Islet precursor cell (in vitro differentiated cells): ENCODE results near the gene NUDT15.

Source experiments
- DNase-seq: peaks from one replicate; pipeline ENCODE4 v3.0.0-alpha.2; 2018

NUDT15 gene

DNA sequence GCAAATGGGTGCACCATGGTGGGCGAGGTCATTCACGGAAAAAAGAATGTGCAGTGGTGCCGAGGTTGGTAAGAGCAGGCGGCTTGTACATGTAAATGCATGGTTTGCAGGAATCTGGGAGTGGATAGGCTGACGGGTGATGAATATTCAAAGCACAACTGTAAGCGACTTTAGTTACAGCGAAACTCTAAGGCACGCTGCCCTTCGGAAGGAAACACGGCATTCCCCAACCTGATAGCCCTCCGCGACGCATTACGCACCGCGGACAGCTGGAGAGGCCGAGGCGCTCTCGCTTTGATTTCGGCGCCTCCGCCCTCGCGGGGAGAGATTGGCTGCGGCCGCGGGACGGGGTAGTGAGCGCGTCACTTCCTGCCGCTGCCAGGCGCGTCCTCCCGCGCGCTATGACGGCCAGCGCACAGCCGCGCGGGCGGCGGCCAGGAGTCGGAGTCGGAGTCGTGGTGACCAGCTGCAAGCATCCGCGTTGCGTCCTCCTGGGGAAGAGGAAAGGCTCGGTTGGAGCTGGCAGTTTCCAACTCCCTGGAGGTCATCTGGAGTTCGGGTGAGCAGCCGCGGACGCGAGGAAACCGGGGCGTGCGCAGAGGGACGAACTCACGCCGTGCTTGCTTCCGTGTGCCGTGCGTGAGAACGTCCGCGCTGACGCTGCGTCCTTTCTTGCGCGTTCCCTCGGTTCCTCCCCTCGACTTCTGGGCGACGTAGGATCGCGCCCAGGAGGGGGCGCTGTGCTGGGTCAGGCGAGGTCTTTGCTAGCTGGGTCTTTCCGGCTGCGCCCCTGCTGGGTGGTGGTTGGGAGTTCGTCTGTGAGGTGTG is at the start of gene NUDT15:
TSS of gene NUDT15 (plus strand) at position 381 of the 828 bp plus-strand sequence. CDS start at position 402, 21 bp downstream.
- DNase-seq: peak; percentile 98

DNA sequence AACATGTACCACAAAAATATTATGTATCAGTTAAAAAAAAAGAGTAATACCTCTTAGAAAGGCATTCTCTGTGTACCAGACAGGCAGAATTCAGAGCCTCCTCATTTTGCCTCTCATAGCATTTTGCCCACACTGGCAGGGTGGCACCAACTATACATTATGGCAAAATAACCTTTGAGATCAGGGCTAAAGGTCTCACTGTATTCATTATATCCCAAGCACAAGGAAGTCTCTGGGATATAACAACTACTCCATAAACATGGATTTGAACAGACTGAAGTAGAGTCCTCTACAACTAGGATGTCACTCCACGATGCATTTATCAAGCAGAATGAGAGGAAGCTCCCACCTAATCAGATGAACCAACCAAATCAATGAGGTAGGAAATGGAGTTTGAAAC is 47.1 kb upstream of the NUDT15 start:
- no peak for DNase-seq

DNA sequence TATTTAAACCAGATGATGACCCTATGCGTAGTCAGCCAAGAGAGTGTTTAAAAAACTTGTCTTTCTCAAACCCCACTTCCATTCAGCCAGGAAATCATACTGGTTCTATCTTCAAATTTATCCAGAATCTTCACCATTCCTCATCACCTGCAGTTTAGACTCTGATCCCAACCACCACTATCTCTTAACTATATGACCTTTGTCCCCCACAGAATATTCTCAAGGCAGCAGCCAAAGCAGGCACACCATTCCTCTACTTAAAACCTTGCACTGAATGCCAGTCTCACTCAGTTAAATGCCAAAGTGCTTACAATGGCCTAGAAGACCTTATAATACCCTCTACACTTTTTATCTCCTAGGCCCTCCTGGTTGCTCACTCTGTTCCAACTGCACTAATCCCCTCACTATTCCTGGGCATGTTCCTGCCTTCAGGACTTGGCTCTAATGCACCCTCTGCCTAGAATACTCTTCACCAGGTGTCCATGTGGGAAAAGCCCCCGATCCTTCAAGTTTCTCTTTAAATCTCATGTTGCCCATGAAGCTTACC is 46.5 kb upstream of the NUDT15 start:
- no peak for DNase-seq

DNA sequence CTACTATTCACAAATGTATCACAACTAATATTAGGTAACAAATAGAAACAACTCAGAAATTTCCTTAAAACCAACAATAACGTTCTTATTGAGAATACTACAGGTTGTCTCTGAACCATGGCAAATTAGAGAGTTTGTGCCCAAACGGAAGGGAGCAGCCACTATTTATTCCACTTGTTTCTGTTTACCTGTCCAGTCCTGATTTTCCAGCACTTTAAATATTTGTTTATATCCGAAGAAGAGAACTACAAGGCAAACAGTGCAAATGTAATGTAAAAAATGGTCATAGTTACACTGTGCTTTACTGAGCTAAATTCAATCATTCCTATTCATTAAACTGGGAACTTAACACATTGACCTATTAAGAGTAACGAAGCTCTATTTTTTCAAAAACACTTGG is 45.7 kb upstream of the NUDT15 start:
- DNase-seq: no peak

DNA sequence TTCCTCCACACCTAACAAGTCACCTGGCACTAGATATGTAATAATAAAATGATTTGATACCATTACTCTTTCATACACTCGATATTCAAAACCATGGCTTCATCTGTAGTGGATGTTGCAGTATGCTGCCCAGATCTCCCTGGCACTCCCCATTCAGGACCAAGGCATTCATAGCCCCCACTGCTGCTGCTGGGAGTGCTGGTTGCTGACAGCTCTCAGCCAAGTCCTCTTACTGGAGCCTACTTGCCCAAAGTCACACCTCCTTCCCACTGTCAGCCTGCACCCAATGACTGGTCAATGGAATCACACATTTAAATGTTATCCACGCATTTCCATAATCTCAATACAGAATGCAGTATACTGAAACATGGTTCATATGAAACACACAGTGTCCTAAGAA is 40.1 kb upstream of the NUDT15 start:
- no peak for DNase-seq

DNA sequence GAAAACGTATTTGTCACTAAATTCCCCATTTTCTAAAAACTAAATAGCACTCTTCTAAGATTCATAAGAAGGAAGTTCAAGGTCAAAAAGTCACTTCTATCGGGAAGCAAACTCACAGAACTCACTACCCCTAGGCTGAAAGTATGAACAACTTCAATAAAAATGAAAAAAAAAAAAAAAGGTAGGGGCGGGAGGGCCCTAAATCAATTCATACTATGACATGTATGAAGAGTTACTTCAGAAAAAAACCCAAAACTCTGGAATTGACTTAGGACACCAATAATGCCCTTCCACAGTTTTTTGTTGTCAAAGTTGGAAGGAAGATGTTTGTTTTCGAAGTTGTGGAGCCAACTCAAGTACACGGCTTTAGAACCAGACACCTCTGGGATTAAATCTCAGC is 37.6 kb upstream of the NUDT15 start:
- DNase-seq: no peak

DNA sequence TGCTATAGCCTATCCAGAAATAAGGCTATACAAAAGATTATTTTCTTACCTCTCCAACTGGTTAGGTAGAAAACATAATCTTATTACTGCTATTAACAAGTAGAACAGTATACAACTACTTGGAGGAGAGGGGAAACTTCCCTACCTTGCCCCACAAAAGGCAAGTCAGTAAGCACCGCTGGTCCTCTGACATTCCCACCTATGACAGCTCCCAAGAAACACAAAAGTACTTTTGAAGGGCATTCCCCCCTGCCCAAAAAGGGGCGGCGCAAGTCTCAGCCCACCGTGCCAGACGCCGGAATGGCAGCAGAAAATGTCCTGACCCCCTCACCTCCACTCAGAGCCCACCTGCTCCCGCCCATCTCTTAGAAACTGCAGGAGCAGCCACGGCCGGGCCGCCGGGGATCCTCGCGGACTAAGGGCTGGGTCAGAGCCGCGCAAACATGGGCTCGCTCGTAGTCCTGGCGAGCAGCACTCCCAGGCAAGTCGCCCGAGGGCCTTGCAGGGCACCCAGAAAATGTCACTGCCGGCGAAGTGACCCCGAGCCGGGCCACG is 36.9 kb upstream of the NUDT15 start:
- no peak for DNase-seq

DNA sequence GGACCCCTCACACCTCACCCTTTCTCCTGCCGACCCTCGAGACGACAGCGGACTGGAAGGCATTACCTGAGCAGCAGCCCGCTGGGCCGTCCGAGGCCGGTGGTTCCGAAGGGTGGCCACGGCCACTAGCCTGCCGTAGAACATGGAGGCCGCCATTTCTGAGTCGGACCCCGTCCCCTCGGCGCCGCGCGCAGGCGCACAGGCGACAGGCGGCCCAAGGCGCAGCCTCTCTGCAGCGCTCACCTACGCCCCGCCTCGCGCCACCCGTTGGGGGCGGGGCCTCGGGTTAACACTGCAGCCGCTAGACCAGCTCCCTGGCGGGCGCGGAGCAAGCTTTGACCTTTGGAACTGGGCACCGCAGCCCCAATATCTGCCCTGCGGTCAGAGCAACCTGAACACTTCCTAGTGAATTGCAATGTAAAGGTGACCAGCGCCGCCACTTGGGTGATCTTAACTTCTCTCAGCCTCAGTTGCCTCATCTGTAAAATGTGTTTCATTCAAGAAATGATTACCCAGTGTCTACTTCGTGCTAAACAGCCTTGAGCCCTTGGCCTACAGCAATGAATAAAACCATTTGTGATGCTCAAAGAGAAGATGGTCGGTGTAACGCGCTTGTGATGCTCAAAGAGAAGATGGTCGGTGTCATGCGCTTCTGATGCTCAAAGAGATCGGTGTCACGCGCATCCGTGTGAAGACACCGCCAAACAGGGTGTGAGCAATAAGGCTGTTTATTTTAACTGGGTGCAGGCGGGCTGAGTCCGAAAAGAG is 36.2 kb upstream of the NUDT15 start, which contains the start of gene SUCLA2:
TSS of gene SUCLA2 (minus strand) at position 160 of the 768 bp plus-strand sequence. CDS start at position 156, 4 bp downstream.
- DNase-seq: peak; percentile 96

DNA sequence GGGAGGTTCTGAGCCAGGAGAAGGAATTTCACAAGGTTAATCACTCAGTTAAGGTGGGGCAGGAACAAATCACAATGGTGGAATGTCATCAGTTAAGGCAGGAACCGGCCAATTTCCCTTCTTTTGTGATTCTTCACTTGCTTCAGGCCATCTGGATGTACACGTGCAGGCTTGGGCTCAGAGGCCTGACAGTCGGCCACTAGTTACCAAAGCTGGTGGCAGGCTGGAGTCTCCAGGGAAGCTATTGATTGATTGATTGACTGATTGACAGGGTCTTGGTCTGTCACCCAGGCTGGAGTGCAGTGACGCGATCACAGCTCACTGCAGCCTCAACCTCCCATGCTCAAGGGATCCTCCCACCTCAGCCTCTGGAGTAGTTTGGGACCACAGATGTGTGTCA is 35.5 kb upstream of the NUDT15 start:
- peak; percentile 63 for DNase-seq

DNA sequence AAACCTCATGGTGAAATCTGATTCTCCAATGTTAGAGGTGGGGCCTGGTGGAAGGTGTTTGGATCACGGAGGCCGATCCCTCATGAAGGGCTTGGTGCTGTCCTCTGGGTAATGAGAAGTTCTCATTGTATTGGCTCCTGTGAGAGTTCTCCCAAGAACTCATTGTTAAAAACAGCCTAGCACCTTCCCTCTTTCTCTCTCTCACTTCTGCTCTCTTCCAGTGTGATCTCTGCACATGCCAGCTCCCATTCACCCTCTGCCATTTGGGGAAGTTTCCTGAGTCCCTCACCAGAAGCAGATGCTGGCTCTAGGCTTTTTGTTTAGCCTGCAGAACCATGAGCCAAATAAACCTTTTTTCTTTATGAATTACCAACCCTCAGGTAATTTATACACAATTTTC is 33.3 kb upstream of the NUDT15 start:
- DNase-seq: no peak

DNA sequence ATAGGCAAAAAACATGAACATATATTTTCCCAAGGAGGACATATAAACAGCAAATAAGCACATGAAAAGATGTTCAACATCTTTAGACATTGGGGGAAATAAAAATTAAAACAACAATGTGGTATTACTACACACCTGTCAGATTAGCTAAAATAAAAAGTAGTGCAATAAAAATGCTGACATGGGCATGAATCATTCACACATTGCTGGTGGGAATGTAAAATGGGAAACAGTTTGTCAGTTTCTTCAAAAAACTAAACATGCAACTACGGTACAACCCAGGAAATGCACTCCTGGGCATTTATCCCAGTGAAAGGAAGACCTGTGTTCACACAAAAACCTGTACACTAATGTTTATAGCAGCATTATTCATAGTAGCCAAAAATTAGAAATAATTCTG is 31.1 kb upstream of the NUDT15 start:
- DNase-seq: no peak

DNA sequence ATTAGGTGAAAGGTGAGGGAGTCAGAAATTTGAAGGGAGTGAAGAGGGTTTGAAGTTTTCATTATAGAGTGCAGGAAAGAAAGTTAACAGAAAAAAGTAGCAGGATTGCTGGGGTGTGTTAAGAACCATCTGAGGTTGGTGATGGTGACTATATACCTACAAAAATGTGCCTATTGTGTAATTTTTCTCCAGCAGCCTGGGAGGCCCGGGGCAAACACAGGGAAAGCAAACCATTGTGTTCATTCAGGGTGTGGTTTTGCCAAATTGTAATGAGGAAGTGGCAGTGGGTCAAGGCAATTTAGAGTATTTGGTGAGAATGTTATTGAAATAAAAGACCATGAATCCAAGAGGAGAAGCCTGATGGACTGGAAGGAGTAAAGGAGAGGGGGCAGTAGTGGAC is 28.2 kb upstream of the NUDT15 start:
- DNase-seq: no peak

DNA sequence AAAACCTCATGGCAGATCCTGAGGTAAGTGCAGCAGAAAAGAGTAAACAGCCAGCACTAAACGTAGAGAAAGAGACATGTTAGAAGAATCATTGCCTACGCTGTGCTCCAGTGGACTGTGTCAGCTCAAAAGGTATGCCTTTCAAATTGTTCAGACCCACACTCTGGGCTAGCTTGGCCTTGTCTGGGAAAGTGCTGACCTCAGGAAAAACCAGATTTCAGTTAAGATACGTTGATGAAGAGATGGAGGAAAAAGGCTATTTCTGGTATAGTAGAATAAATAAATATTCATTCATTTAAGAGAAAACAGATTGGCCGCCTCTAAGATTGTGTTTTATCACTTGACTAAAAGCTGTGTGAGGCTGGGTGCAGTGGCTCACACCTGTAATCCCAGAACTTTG is 26.8 kb upstream of the NUDT15 start:
- no peak for DNase-seq

DNA sequence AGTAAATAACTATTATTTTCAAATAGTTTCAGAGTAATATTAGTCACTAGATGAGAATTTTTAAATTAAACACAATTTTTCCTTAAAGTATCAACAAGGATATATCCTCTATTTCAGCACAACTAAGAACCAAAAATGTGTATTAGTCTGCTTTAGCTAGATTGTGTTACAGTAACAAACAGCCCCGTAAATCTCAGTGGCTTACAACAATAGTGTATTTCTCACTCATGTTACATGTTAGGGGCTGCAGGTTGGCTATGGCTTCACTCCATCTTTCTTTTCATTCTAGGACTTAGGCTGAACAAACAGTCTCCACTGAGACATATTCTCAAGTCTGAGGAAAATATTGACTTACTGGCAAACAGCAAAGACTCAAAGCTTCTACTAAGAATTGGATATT is 24.9 kb upstream of the NUDT15 start:
- DNase-seq: no peak

DNA sequence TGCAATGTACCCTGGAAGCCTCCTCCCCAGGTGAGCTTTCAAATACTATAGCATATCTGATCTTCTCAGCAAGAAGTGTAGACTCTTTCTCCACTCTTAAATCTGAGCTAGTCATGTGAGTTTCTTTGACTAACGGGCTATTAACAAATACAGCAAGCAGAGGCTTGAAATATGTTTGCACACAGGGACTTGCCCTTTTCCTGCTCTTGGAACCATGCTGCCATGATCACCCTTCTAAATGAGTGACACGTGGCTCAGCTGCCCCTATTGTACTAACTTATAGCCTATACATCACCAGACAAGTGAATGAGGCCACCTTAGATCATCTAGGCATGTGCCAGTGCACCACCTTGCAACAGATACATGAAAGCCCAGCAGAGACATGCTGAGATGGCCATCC is 23.2 kb upstream of the NUDT15 start:
- no peak for DNase-seq

DNA sequence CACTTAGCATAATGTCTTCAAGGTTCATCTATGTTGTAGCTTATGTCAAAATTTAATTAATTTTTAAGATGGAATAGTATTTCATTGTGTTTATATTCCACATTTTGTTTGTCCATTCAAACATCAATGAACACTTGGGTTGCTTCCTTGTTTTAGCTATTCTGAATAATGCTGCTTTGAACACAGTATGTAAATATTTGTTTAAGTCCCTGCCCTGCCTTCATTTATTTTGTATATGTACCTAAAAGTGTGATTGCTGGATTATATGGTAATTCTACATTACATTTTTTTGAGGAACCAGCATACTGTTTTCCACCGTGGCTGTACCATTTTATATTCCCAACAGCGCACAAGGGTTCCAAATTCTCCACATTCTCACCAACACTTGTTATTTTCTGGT is 18.9 kb upstream of the NUDT15 start:
- no peak for DNase-seq

DNA sequence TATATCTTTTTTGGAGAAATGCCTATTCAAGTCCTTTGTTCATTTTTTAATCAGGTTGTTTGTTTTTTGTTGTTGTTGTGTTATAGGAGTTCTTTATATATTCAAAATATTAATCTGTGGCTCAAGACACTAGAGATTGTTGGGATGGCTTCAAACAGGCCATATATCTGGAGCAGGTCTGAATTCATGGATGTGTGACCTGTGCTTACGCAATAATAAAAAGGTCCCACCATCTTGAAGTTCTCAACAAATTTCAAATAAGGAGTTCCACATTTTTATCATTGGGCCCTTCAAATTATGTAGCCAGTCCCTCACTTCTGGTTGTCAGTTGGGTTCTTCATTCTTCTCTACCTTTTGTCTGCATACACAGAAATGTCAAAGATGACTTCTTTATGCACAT is 17.7 kb upstream of the NUDT15 start:
- DNase-seq: no peak

DNA sequence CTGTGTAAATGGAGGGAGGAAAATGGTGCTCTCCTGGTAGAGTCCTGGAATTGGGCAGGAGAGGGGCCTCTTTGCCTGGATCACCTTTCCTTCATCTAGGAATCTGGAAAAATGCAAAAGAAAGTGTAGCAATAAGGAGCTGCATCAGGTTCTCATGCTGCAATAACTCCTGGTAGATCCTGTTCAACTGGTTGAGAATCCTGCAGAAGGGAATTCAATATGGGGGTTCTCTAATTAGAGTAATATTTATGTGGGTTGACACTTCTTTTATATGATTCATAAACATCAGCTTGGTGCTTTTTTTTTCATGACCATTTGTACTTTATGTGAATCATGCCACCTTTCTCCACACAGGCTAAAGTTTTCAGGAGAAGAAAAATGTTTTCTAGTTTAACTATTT is 9.5 kb upstream of the NUDT15 start:
- DNase-seq: no peak

DNA sequence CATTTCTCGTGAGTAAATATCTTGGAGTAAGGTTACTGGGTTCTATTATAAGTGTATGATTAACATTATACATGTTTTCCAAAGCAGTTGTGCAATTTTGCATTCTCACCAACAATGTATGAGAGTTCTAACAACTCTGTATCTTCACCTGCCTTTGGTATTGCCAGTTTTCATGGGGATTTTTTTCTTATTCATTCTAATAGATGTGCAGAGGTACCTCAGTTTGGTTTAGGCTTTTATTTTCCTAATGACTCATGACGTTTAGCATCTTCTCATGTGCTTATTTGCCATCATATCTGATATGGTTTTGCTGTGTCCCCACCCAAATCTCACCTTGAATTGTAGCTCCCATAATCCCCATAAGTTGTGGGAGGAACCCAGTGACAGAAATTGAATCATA is 7.7 kb upstream of the NUDT15 start:
- DNase-seq: no peak

DNA sequence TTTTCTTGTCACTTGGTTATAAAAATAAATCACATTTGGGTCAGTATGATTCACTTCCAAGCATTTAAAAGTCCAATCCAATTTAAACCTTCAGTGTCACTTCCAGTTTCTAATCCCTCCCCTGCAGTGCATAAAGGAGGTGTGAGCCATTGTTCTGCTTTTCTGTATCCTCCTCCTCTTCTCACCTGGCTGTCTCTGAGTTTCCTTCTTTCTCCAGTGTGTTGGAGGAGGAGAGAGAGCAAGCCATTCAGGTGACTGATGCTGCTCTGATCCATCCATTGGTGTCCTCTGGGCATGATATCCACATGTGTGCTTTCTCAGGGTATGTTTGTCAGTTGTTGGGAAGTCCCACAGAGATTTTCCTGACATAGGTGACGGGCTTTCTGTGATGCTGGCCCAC is 1.2 kb downstream of the NUDT15 start:
- DNase-seq: no peak

DNA sequence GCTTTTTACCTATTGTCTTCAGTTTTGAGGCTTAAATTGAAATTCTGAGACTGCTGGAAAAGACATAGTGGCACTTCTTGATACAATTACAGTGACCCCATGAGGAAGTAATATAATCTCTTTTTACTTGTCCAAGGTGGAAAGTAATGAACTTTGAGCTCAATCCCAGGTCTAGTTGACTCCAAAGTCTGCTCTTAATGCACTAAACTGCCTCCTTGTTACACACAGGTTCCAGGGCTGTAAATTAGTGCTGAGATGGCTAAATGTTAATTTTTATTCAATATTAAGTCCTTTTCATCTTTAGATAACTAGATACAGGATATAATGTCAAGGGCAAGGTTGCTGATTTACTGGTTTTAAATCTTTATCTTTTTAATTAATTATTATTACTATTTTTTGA is 2.5 kb downstream of the NUDT15 start:
- DNase-seq: no peak

DNA sequence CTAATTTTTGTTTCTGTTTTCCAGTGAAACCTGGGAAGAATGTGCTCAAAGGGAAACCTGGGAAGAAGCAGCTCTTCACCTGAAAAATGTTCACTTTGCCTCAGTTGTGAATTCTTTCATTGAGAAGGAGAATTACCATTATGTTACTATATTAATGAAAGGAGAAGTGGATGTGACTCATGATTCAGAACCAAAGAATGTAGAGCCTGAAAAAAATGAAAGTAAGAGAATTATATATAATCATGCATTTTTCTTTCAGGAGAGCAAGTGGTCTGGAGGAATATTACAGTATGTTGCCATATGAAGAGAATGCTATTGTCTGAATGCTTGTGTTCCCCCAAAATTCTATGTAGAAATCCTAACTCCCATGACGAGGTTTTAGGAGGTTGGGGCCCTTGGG is 3.4 kb downstream of the NUDT15 start:
- no peak for DNase-seq

DNA sequence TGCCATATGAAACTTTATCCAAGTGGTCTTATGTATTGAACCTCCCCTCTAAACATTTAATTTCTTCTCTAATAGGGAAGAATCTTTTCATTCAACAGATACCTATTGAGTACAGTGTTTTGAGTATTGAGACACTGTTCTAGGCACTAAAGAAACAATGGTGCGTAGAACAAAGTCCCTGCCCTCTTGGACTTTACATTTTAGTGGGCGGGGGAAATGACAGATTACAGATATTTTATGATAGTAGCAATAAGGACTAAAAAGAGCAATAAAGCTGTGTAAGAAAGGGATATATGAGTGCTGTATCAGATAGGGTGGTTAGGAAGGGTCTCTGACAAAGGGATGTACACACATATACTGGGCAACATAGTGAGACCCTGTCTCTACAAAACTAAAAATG is 5.4 kb downstream of the NUDT15 start:
- DNase-seq: no peak
